Measurements from ENCODE around the gene AMN.

DNA sequence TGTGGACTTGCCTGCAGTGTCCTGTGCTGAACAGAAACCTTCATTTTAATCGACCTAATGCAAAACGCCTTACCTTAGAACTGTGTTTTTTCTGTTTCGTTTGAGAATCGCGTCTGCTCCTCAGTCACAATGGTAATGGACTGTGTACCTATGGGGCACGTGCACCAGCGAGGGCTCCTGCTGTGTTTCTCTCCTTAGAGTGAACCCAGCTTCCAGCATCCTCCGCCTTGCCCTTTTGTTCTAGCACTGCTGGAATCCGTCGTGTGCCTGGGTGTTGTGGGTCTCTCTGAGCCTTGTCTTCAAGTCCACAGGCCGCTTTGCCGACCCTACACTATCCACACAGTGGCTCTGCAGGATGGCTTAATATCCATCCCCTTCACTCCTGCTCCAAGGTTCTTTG, 3.6 kb downstream of the AMN start:
- no peak for TF ChIP-seq CTCF (IDR thresholded peaks at IDR 0.05)
- TF ChIP-seq POLR2AphosphoS5 (IDR thresholded peaks at IDR 0.05): no peak
- TF ChIP-seq POLR2A (IDR thresholded peaks at IDR 0.05): no peak
- no peak for TF ChIP-seq EP300 (IDR thresholded peaks at IDR 0.05)
